Kidney capillary endothelial cell (primary cell): Measurements from ENCODE around the gene TTC27.

Source experiments
- DNase-seq: peaks from one replicate; pipeline ENCODE4 v3.0.0-alpha.2; 2018; ENCODE audit warnings: low spot score

TTC27 gene

GRCh38 chr2:32755666-32756065, 127.8 kb downstream of the TTC27 start:
- no peak for DNase-seq

- DNase-seq, result no peak
These were observed 128.4 kb downstream of the TTC27 start for GRCh38 chr2:32756074-32756727.

- DNase-seq, result no peak
These were observed 130.4 kb downstream of the TTC27 start for GRCh38 chr2:32758232-32758631.

- no peak for DNase-seq
These were observed 132.8 kb downstream of the TTC27 start for GRCh38 chr2:32760628-32761027.

GRCh38 chr2:32768387-32769174, 140.7 kb downstream of the TTC27 start:
- DNase-seq, result no peak

- no peak for DNase-seq
These were observed 142.5 kb downstream of the TTC27 start for GRCh38 chr2:32770360-32770759.

- DNase-seq, result peak; percentile 50
These were observed 145.0 kb downstream of the TTC27 start for GRCh38 chr2:32772638-32773447.

GRCh38 chr2:32773448-32773808, 145.6 kb downstream of the TTC27 start:
- no peak for DNase-seq

GRCh38 chr2:32775954-32776353, 148.1 kb downstream of the TTC27 start:
- no peak for DNase-seq

GRCh38 chr2:32777714-32778113, 149.9 kb downstream of the TTC27 start:
- DNase-seq, result no peak

- no peak for DNase-seq
These were observed 153.1 kb downstream of the TTC27 start for GRCh38 chr2:32780961-32781360.

GRCh38 chr2:32783469-32783868, 155.6 kb downstream of the TTC27 start:
- DNase-seq, result no peak

- DNase-seq, result no peak
These were observed 156.1 kb downstream of the TTC27 start for GRCh38 chr2:32783933-32784332.

GRCh38 chr2:32787207-32787606, 159.4 kb downstream of the TTC27 start:
- no peak for DNase-seq

GRCh38 chr2:32788114-32788513, 160.3 kb downstream of the TTC27 start:
- DNase-seq, result no peak

GRCh38 chr2:32792416-32792815, 164.6 kb downstream of the TTC27 start:
- DNase-seq, result no peak

GRCh38 chr2:32798829-32799228, 171.0 kb downstream of the TTC27 start:
- peak; percentile 65 for DNase-seq

- DNase-seq, result no peak
These were observed 173.9 kb downstream of the TTC27 start for GRCh38 chr2:32801741-32802140.

- DNase-seq, result no peak
These were observed 175.0 kb downstream of the TTC27 start for GRCh38 chr2:32802877-32803276.

- DNase-seq, result no peak
These were observed 176.4 kb downstream of the TTC27 start for GRCh38 chr2:32804205-32804604.

- no peak for DNase-seq
These were observed 177.6 kb downstream of the TTC27 start for GRCh38 chr2:32805104-32806095.

- no peak for DNase-seq
These were observed 179.0 kb downstream of the TTC27 start for GRCh38 chr2:32806857-32807256.
